HG02610 (cell line): ENCODE data around the gene VPS29.
A peak's percentile ranks its signal among the peaks of the same experiment; 100 is the strongest.

Experiments used
- ATAC-seq: cut with Tn5 transposase; IDR thresholded peaks from one replicate; pipeline ENCODE4 v1.9.1; 2021; ENCODE audit warnings: mild to moderate bottlenecking, moderate library complexity; ENCODE audit not compliant: unreplicated experiment

The VPS29 gene

DNA sequence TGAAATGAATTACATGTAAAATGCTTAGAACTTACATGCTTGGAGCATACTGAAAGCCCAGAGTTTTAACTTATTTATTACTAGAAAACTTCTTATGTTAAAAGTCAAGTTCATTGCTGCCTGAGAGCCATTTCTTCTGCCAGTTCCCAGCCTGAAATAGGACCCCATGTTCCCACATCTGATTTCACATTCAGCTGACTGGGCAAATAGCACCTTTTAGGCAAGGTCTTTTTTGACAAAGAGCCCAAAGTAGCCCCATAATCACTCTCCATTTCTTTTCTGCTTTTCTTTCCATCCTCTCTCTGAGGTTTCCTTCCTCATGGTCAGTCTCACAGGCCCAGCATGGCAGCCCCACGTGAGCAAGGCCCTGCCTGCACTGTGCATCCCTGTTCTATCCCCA, 50.6 kb downstream of the VPS29 start:
- no peak for ATAC-seq

DNA sequence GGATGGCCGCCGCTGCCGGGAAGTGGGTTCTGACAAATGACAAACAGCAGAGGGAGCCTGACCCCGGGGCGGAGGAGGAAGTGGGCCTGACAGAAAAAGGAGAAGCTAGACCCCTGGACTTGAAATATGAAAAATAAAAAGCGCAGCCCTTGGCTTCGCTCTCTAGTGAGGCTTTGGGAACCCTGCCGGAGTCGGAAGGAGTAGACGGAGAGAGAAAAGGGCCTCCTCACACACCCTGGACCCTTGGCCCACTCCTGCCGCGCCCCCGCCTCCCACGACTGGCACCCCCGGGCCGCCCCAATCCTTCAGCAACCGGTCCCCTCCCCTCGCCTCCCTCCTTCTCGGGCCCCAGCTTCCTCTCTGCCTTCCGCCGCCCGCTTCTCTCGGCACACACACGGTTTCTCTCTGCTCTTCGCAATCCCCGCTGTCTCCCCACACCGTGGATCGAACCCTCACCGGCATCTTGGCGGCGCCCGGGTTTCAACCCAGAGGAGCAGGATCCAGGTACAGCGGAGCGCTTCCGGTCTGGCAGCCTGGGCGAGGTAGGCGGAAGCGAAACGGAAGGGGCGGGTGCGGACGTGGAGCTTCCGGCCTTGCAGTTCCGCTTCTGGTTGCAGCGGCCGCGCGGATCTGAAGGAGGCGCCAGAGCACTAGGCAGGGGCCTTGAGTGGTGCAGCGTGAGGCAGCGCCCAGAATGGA, 52.0 kb downstream of the VPS29 start, which contains the start of gene ARPC3:
Gene ARPC3 (minus strand): TSS at position 539 of the 699 bp plus-strand sequence. CDS start 77 bp downstream, at position 462.
- peak; percentile 89 for ATAC-seq

GRCh38 chr12:110444455-110444854, 57.5 kb downstream of the VPS29 start:
- no peak for ATAC-seq
